ENCODE measurements around the gene APOBEC3F.
"Not testable (repeated sequence)": the region's sequence is repeated elsewhere in the genome, so short reads cannot be mapped to it uniquely, and the experiment has no call there.

Gene APOBEC3F

GRCh38 chr22:39076155-39077025, 35.7 kb downstream of the APOBEC3F start:
- FAIRE-seq, result not testable (repeated sequence)

DNA sequence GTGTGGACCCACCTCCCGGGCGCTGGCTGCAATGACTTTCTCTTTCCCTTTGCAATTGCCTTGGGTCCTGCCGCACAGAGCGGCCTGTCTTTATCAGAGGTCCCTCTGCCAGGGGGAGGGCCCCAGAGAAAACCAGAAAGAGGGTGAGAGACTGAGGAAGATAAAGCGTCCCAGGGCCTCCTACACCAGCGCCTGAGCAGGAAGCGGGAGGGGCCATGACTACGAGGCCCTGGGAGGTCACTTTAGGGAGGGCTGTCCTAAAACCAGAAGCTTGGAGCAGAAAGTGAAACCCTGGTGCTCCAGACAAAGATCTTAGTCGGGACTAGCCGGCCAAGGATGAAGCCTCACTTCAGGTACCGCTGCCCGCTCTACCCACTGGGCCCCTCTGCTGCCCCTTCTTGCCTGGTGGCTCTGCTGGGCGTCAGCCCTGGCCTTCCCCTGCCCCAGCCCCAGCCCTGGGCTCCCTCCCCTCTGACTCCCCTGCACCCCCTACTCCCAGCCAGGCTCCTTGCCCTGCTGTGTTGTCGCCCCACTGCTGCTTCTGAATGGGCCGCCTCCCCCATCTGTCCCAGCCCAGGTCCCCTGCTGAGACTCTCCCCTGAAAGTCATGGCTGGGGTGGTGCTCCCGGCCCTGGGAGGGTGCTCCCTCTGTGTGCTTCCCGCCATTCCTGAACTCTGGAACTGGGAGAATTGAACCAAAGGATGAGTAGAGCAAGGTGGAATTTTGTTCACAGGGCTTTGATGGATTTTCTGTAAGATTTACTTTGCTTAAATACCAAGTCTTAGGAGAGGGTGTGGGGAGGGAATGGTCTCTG, 36.6 kb downstream of the APOBEC3F start, which contains the start of gene APOBEC3G:
Gene APOBEC3G (plus strand): TSS at position 250 of the 815 bp plus-strand sequence. CDS start 87 bp downstream, at position 337.
- FAIRE-seq, result not testable (repeated sequence)

DNA sequence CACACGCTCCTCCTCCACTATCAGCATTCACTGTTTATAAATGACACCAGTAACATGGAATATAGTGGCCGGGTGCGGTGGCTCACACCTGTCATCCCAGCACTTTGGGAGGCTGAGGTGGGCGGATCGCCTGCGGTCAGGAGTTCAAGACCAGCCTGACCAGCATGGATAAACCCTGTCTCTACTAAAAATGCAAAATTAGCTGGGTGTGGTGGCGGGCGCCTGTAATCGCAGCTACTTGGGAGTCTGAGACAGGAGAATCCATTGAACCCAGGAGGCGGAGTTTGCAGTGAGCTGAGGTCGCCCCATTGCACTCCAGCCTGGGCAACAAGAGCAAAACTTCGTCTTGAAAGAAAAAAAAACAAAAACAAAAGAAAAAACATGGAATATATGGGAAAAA, 37.2 kb downstream of the APOBEC3F start:
- FAIRE-seq, result not testable (repeated sequence)

DNA sequence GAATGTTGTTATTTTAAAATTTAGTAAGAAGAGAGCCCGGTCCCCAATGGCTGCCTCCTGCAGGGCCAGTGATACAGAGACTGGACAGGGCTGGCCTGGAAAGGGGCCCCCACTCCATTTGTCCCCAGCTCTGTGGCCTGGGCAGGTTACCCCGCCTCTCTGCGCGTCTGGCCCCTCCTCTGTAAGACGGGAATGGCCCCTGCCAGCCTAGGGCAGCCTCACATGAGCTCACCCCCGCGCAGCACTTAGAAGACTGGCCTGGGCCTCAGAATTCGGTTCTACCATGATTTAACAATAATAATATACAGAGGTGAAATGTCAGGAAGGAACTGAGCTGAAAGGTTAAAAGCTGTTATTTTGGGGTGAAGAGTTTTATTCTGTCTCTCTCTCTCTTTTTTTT, 37.7 kb downstream of the APOBEC3F start:
- FAIRE-seq, result no peak

- FAIRE-seq, result not testable (repeated sequence)
Observed at GRCh38 chr22:39079054-39079637, 38.5 kb downstream of the APOBEC3F start.

- FAIRE-seq, result no peak
Observed at GRCh38 chr22:39080052-39080762, 39.5 kb downstream of the APOBEC3F start.

GRCh38 chr22:39081016-39081415, 40.4 kb downstream of the APOBEC3F start:
- FAIRE-seq, result no peak

DNA sequence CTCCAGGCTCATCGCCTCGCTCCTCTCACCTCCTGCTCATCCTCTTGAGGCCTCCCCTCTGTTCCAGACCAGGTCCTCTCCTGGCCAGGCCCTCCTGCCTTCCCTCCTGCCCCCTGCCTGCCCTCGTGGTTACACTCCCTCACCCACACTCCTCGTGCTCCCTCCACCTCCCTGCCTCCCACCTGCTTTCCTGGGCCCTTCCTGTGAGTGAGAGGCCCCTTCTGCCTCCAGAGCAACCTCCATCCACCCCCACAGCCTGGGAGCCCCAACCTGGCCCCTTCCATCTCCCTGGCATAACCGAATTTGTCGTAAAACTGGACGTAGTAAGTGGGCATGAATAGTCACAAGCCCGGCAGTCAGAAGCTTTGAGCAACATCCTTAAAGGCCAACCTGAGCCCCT, 40.9 kb downstream of the APOBEC3F start:
- FAIRE-seq, result no peak

- no peak for FAIRE-seq
Observed at GRCh38 chr22:39083212-39084165, 42.8 kb downstream of the APOBEC3F start.

DNA sequence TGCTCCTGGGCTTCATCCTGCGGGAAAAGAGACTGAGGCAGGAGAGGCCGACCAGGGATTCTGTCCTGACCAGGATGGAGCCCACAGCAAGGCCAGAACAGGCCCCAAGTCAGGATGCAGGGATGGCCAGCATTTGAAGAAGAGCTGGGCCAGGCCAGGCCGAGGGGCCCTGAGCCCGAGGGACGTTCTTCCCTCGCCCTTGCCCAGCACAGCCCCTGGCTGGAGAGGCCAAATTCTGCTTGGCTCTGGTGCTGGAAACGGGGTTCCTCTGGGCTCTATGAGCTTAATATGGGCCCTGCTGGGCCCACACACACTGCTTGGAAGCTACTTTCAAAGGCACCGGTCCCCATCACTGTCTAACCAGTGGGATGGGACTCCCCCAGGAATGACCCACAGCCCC, 44.0 kb downstream of the APOBEC3F start:
- no peak for FAIRE-seq

- no peak for FAIRE-seq
Observed at GRCh38 chr22:39087098-39087497, 46.4 kb downstream of the APOBEC3F start.

DNA sequence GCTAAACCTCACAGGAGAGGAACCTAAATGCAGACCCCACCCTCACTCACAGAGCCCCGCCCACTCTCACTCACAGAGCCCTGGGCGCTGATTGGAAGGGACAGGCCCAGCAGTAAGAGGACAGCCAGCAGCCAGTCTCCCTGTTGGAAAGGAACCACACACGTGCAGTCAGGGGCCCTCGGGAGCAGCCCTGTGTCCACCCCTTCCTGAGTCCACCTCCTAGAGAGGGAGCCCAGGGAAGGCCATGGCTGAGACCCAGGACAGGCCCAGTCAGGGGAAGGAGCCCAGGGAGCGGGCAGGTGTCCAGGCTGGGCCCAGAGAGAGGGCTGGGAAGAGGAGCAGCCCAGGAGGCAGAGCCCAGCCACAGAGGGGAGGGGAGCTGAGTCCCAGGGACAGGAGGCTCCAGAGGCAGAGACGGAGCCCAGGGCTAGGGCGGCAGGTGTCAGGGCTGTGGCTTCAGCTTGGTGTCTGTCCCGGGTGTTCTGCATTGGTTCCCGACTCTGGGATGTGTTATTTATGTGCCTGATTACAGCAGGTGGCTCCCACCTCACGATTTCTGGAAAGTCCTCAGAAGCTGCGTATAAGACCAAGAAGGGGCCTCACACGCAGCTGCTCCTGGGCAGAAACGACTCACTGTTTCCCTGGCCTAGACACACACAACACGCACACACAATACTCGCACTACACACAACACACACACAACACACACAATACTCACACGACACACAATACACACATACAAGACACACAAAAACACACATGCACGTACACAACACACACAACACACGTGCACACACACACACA, 47.4 kb downstream of the APOBEC3F start:
- FAIRE-seq, result no peak

DNA sequence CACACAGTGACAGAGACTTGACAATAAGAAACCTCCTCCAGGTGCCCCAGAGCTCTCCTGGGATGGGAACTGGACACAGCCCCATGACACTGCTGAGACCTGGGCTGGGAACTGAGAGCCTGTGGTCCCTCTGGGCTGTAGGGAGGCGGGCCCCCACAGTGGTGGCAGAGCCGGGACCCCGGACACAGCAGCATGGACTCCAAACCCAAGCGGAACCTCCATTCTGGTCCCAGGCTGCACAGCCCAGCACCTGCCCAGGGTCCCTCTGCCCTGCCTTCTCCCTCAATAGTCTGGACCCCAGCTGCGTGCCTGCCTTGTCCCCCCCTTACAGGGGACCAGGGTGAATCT, 48.0 kb downstream of the APOBEC3F start:
- no peak for FAIRE-seq

DNA sequence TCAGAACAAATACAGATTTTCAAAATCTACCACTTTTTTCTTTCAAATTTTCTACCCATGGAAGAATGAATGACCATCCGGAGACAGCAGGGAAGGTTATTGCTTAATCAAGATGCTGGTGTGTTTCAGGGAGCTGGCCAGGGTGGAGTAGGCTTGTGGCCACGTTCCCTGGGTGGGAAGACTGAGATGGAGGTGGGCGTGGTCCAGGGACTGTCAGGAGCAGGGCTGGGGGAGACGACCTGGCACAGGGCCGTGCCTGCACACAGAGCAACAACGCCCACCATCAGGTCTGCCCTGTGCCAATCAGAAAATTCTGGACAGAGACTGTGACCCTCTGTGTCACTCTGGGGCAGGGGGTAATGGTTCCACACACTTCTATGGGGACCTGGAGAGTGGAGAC, 49.3 kb downstream of the APOBEC3F start:
- no peak for FAIRE-seq

- no peak for FAIRE-seq
Observed at GRCh38 chr22:39090426-39091064, 49.9 kb downstream of the APOBEC3F start.

DNA sequence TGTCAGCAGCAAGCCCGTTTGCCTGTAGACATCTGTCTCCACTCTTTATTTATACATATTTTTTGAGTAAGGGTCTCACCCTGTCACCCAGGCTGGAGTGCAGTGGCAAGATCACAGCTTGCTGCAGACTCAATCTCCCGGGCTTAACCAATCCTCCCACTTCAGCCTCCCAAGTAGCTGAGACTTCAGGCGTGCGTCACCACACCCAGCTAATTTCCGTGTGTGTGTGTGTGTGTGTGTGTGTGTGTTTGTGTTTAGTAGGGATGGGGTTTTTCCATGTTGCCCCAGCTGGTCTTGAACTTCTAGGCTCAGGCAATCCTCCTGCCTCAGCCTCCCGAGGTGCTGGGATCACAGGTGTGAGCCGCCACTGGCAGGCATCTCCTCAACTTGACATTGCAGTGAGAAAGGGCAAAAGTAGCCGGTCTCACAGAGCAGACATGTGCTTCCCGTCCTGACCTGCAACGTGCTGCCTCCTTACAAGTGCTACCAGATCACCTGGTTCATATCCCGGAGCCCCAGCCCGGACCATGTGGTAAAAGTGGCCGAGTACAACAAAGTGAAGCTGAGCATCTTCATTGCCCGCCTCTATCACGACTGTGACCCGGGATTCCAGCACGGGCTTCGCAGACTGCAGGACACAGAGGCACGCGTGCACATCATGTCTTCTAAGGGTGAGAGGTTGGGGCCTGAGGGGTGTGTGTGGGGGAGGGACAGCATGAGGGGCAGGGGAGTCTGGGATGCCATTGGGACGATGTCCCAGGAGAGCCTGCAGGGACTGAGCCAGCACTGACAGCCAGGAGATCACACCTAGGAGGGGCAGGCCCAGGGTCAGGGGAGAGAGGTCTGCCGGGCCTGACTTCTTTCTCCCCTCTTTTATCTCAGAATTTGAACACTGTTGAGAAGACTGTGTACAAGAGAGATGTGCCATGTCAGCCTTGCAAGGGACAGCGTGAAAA, 50.7 kb downstream of the APOBEC3F start:
- FAIRE-seq, result no peak

GRCh38 chr22:39092111-39092862, 51.6 kb downstream of the APOBEC3F start:
- no peak for FAIRE-seq

- no peak for FAIRE-seq
Observed at GRCh38 chr22:39094717-39095389, 54.2 kb downstream of the APOBEC3F start.
